DOHH2 (cell line): ENCODE results near the gene PPP1R3F.

Source experiments
- H3F3A ChIP-seq: fragments of 200-600 bp; sonication (generic), shearing (Covaris generic); 2 replicates; pipeline ENCODE4 v1.6.0; 2016; ENCODE audit warnings: antibody characterized with exemption, mild to moderate bottlenecking; ENCODE audit not compliant: control insufficient read depth, insufficient read depth
- H3K27ac ChIP-seq: fragments of 200-600 bp; sonication (generic); 2 replicates; pipeline ENCODE4 v1.5.1; 2014; ENCODE audit warnings: low read depth, mild to moderate bottlenecking, low read length, moderate library complexity
- H3K27me3 ChIP-seq: fragments of 200-600 bp; sonication (generic); 2 replicates; pipeline ENCODE4 v1.6.1; 2014; ENCODE audit warnings: mild to moderate bottlenecking, low read length, mixed read lengths; ENCODE audit not compliant: control insufficient read depth
- H3K36me3 ChIP-seq: fragments of 200-600 bp; sonication (generic); 2 replicates; pipeline ENCODE4 v1.6.1; 2014; ENCODE audit warnings: mild to moderate bottlenecking, low read length, moderate library complexity, mixed read lengths; ENCODE audit not compliant: control insufficient read depth
- H3K4me1 ChIP-seq: fragments of 200-600 bp; sonication (generic); 2 replicates; pipeline ENCODE4 v1.6.1; 2014; ENCODE audit warnings: mild to moderate bottlenecking, low read length, mixed read lengths; ENCODE audit not compliant: control insufficient read depth
- H3K4me2 ChIP-seq: fragments of 200-600 bp; sonication (generic); 2 replicates; pipeline ENCODE4 v1.6.0; 2014; ENCODE audit warnings: mild to moderate bottlenecking, low read length, moderate library complexity
- H3K4me3 ChIP-seq: fragments of 200-600 bp; sonication (generic); 2 replicates; pipeline ENCODE4 v1.5.1; 2014; ENCODE audit warnings: mild to moderate bottlenecking, low read length, mixed read lengths
- H3K79me2 ChIP-seq: fragments of 200-600 bp; sonication (generic); 2 replicates; pipeline ENCODE4 v1.6.1; 2014; ENCODE audit warnings: mild to moderate bottlenecking, low read length, mixed read lengths; ENCODE audit not compliant: control insufficient read depth
- H3K9me2 ChIP-seq: fragments of 200-600 bp; sonication (generic); replicated peaks from 2 replicates; pipeline ENCODE4 v1.6.1; 2014; ENCODE audit warnings: mild to moderate bottlenecking, low read length, mixed read lengths; ENCODE audit not compliant: control insufficient read depth
- H3K9me3 ChIP-seq: fragments of 200-600 bp; sonication (generic); 2 replicates; pipeline ENCODE4 v1.6.1; 2014; ENCODE audit warnings: antibody characterized with exemption, low read length, mixed read lengths; ENCODE audit not compliant: control insufficient read depth, insufficient read depth
- H4K20me1 ChIP-seq: fragments of 200-600 bp; sonication (generic); 2 replicates; pipeline ENCODE4 v1.6.0; 2014; ENCODE audit warnings: low read depth, mild to moderate bottlenecking, antibody characterized with exemption, low read length, moderate library complexity; ENCODE audit not compliant: control insufficient read depth, insufficient read depth
- EZH2phosphoT487 ChIP-seq: fragments of 200-600 bp; sonication (generic); IDR thresholded peaks from 2 replicates; pipeline ENCODE4 v1.6.1; 2017; ENCODE audit warnings: borderline replicate concordance, mild to moderate bottlenecking, antibody characterized with exemption, low read length, moderate library complexity, mixed read lengths
- TF ChIP-seq, protein P1 (sequence below): fragments of 200-600 bp; sonication (generic); IDR thresholded peaks from one replicate; pipeline ENCODE4 v1.5.1; 2014; ENCODE audit warnings: antibody characterized with exemption, mild to moderate bottlenecking, low read depth, low read length; ENCODE audit not compliant: poor library complexity, severe bottlenecking

Gene PPP1R3F

GRCh38 chrX:49278081-49278480 lies 8.5 kb downstream of the PPP1R3F start:
- H3K4me2 ChIP-seq: no peak overlapping the region
- no peak overlapping the region for H3K27ac ChIP-seq
- no peaks in the 10 kb centered on the region for H4K20me1 ChIP-seq
- H3F3A ChIP-seq: no peaks in the 10 kb centered on the region
- H3K27me3 ChIP-seq: no peaks in the 10 kb centered on the region
- H3K9me3 ChIP-seq: no peaks in the 10 kb centered on the region
- H3K4me1 ChIP-seq: no peaks in the 10 kb centered on the region
- H3K36me3 ChIP-seq: peaks cover 4% of the 10 kb centered on the region; the same call in 1 of the 2 replicates
- peaks cover 16% of the 10 kb centered on the region for H3K79me2 ChIP-seq
- no peaks in the 10 kb centered on the region for H3K9me2 ChIP-seq
- no peak for TF ChIP-seq EZH2phosphoT487
- TF ChIP-seq, protein P1, sequence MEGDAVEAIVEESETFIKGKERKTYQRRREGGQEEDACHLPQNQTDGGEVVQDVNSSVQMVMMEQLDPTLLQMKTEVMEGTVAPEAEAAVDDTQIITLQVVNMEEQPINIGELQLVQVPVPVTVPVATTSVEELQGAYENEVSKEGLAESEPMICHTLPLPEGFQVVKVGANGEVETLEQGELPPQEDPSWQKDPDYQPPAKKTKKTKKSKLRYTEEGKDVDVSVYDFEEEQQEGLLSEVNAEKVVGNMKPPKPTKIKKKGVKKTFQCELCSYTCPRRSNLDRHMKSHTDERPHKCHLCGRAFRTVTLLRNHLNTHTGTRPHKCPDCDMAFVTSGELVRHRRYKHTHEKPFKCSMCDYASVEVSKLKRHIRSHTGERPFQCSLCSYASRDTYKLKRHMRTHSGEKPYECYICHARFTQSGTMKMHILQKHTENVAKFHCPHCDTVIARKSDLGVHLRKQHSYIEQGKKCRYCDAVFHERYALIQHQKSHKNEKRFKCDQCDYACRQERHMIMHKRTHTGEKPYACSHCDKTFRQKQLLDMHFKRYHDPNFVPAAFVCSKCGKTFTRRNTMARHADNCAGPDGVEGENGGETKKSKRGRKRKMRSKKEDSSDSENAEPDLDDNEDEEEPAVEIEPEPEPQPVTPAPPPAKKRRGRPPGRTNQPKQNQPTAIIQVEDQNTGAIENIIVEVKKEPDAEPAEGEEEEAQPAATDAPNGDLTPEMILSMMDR: no peak
- no peak overlapping the region for H3K4me3 ChIP-seq

GRCh38 chrX:49282647-49283011 lies 13.0 kb downstream of the PPP1R3F start:
- Histone ChIP-seq H3K9me2 (no peaks in the 10 kb centered on the region), H3K4me2 (no peak overlapping the region), H3K36me3 (no peaks in the 10 kb centered on the region), H3K9me3 (no peaks in the 10 kb centered on the region), H3K27ac (no peak overlapping the region), H3K4me1 (no peaks in the 10 kb centered on the region), H3F3A (no peaks in the 10 kb centered on the region), H3K27me3 (no peaks in the 10 kb centered on the region), H3K79me2 (peaks cover 2% of the 10 kb centered on the region; the same call in 1 of the 2 replicates), H4K20me1 (no peaks in the 10 kb centered on the region), H3K4me3 (no peak overlapping the region)
- TF ChIP-seq EZH2phosphoT487: no peak

DNA sequence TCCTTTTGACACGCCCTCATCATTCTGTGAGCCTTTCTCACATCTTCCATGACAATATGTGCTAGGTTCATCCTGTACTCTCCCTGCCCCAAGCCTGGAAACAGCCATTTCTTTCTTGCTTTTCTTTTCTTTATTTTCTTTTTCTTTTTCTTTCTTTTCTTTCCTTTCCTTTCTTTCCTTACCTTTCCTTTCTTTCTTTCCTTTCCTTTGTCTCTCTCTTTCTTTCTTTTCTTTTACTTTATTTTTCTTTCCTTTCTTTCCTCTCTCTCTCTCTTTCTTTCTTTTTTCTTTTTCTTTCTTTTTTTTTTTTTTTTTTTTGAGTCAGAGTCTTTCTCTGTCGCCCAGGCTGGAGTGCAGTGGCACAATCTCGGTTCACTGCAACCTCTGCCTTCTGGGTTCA lies 14.6 kb downstream of the PPP1R3F start:
- no peaks in the 10 kb centered on the region for H3K9me2 ChIP-seq
- no peaks in the 10 kb centered on the region for H3K79me2 ChIP-seq
- H3K4me2 ChIP-seq: no peak overlapping the region
- H3K27me3 ChIP-seq: no peaks in the 10 kb centered on the region
- no peak overlapping the region for H3K4me3 ChIP-seq
- H3K36me3 ChIP-seq: no peaks in the 10 kb centered on the region
- H3F3A ChIP-seq: no peaks in the 10 kb centered on the region
- H3K27ac ChIP-seq: no peak overlapping the region
- TF ChIP-seq, protein P1: no peak
- TF ChIP-seq EZH2phosphoT487: no peak
- no peaks in the 10 kb centered on the region for H3K4me1 ChIP-seq
- H3K9me3 ChIP-seq: no peaks in the 10 kb centered on the region
- H4K20me1 ChIP-seq: no peaks in the 10 kb centered on the region

DNA sequence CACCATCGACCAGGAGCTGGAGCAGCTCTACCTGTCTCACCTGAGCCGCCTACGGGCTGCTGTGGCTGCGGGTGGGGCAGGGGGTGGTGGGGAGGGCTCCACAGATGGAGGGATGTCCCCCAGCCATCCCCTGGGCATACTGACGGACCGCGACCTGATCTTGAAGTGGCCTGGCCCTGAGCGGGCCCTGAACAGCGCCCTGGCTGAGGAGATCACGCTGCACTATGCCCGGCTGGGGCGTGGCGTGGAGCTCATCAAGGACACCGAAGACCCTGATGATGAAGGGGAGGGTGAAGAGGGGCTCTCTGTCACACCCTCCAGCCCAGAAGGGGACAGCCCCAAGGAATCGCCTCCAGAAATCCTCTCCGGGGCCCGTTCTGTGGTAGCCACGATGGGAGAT lies 16.5 kb downstream of the PPP1R3F start:
- H3K9me2 ChIP-seq: no peaks in the 10 kb centered on the region
- no peaks in the 10 kb centered on the region for H3K79me2 ChIP-seq
- no peaks in the 10 kb centered on the region for H3K9me3 ChIP-seq
- H3K4me2 ChIP-seq: no peak overlapping the region
- H3K36me3 ChIP-seq: no peaks in the 10 kb centered on the region
- H4K20me1 ChIP-seq: no peaks in the 10 kb centered on the region
- no peak overlapping the region for H3K4me3 ChIP-seq
- no peaks in the 10 kb centered on the region for H3K27me3 ChIP-seq
- TF ChIP-seq, protein P1: no peak
- no peak for TF ChIP-seq EZH2phosphoT487
- H3K4me1 ChIP-seq: no peaks in the 10 kb centered on the region
- H3F3A ChIP-seq: no peaks in the 10 kb centered on the region
- no peak overlapping the region for H3K27ac ChIP-seq
